Stromal cell of bone marrow (primary cell): Measurements from ENCODE around the gene NDUFB7.
A peak's percentile ranks its signal among the peaks of the same experiment; 100 is the strongest.
"Not testable (repeated sequence)": the region's sequence is repeated elsewhere in the genome, so short reads cannot be mapped to it uniquely, and the experiment has no call there.

Source experiments
- DNase-seq: peaks from one replicate; pipeline ENCODE4 v3.0.0-alpha.2; 2012; ENCODE audit warnings: low read depth

NDUFB7 gene

DNA sequence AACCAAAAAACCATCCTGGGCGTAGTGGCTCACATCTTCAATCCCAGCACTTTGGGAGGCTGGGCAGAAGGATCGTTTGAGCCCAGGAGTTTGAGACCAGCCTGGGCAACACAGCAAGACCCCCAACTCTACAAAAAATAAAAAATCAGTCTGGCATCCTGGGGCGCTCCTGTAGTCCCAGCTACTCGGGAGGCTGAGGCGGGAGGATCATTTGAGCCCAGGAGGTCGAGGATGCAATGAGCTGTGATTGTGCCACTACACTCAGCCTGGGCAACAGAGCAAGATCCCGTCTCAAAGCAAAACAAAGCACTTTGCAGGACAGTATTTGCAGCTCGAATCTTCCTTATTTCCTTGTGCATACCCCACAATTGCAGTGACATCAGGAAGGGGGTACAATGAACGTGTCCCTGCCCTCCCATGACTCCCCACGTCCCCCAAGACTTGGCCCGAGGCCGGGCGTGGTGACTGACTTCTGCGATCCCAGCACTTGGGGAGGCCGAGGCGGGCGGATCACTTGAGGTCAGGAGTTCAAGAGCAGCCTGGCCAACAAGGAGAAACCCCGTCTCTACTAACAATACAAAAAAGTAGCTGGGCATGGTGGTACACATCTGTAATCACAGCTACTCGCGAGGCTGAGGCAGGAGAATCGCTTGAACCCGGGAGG, 870 bp downstream of the NDUFB7 start:
- DNase-seq: no peak

DNA sequence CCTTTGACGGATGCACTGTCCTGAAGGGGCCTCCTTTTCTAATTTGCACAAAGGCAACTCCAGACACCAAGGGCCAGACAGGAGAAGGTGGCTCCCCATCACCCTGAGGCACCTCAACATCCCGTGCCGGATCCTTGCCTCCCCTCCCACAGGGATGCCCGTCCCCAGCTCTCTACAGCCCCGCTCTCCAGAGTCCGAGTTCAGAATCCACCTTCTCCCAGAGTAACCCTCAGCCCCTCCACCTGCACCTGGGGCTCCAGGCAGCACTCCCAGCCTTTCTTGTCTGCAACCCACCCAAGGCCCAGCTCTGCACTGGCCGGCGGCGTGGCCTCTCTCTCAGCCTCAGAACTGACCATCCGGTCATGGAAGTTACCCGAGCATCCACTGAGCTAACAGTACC, 4.8 kb downstream of the NDUFB7 start:
- DNase-seq: no peak

GRCh38 chr19:14566712-14567077, 5.2 kb downstream of the NDUFB7 start:
- no peak for DNase-seq

DNA sequence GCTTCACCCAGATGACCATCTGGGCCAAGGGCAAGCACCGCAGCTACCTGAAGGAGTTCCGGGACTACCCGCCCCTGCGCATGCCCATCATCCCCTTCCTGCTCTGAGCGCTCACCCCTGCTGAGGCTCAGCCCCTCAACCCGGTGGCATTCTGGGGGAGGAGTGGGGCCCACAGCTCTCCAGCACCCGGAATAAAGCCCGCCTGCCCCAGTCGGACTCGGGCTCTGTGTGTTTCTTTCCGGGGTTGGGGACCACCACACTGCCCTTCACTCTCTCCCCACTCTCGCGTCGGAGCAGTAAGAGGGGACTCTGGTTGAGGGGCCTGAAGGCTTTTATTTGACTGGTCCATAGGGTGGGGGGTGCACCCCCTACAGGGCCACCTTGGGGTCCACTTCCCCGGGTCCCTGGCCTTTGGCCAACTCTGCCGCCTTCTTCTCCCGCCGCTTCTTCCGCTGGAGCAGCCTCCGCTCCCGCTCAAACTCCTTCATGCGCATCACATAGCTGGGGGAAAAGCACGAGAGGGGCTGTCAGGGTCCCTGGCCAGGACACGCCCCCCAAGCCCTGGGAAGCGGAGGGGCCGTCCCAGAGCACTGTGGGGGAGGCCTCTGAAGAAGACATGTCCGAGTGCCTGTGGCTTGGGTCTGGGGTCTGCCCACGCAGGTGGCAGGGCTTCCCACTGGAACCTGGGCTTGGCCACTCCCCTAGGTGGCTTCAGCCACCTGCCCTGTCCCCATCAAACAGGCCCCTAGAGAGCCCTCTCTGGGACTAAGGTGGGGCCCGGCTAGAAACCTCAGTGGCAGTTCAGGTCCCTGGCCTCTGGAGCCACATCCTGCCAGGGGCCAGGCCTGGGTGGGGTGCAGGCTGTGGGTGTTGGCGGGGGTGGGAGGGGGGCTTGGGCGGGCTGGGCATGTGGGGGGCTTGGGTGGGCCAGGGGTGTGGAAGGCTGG, 5.8 kb downstream of the NDUFB7 start:
- DNase-seq: no peak

DNA sequence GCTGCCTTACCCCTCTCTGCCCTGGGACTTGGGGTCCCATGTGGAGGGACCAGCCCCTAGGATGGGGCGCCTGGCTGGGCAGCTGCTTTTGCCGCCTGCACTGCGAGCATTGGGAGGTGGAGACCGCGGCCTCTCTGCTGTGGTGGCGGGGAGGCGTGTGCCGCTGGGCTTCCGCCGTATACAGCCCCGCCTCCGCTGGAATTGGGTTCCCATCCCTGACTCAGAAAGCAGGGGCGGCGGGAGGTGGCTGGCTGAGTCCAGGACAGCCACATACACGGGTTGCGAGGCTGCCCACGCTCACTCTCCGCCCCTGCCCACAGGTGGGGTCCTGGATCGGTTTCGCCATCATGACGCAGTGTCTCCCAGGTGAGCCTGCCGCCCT, 6.6 kb downstream of the NDUFB7 start:
- no peak for DNase-seq

DNA sequence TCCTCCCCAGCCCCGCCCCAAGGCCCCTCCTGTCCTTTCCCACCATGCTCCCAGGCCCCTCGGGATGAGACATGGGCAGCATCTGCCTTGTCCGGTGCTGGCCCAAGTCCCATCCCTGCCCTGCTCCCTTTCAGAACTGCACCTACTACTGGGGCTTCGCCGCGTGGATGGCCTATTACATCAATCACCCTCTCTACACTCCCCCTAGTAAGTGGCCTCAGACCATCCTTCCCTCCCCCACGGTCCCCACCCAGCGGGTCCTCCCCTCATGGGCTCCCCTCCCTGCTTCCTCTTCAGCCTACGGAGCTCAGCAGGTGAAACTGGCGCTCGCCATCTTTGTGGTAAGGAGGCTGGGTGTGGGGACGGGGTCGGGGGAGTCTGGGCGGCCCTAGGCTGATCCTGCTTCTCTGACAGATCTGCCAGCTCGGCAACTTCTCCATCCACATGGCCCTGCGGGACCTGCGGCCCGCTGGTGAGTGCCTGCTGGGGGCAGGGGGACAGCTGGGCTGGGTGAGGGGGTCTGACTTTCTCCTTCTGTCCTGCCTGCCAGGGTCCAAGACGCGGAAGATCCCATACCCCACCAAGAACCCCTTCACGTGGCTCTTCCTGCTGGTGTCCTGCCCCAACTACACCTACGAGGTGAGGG, 7.1 kb downstream of the NDUFB7 start:
- DNase-seq: not testable (repeated sequence)

- DNase-seq: no peak
Observed at GRCh38 chr19:14563989-14564651, 7.7 kb downstream of the NDUFB7 start.

DNA sequence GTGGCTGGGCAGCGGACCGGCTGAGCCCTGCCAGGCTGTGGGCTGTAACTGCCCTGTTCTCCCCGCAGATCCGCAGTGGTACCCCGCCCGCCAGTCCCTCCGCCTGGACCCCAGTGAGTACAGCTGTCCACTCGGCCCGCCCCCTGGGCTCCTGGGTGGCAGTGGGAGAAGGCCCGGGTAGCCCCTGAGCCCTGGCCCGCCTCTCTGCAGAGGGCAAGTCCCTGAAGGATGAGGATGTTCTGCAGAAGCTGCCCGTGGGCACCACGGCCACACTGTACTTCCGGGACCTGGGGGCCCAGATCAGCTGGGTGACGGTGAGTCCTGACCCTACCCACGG, 8.3 kb downstream of the NDUFB7 start:
- DNase-seq: no peak

DNA sequence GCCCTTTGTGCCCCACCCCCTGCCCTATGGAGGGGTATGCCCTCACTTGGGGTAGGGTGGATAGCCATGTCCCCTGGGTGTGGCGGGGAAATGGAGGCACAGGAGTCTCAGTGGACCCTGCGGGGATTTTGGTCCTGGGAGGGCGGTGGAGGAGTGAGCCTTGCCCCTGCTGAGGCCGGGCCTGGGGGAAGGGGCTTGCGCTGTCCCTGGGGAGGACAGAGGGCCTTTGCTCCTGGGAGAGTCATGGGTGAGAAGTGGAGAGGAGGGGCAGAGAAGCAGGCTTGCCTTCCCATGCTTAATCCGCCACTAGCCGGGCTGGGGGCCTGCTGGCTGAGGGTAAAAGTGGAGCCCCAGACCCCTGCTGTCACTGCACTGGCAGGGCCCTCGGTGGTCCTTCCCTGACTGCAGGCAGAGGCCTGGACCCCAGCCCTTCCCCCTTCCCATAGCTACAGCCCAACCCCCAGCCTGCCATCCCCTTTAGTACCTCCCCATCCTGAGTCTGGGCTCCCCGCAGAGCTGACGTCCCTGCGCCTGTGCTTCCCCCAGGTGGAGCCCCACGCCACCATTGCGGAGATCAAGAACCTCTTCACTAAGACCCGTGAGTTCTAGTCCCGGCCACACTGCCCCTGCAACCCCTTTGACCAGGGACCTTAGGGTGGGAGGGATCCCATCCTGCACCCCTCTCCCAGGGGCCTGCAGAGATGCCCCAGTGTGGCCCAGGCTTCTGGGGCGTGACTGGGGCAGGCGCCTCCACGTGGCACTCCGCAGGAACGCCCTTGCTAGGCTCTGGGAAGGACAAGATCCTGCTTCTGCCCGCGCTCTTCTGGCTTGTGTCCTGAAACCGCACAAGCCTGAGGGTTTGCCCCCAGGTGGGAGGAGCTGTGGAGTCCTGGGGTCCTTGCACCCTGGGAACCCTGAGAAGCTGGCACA, 8.9 kb downstream of the NDUFB7 start:
- DNase-seq: no peak

DNA sequence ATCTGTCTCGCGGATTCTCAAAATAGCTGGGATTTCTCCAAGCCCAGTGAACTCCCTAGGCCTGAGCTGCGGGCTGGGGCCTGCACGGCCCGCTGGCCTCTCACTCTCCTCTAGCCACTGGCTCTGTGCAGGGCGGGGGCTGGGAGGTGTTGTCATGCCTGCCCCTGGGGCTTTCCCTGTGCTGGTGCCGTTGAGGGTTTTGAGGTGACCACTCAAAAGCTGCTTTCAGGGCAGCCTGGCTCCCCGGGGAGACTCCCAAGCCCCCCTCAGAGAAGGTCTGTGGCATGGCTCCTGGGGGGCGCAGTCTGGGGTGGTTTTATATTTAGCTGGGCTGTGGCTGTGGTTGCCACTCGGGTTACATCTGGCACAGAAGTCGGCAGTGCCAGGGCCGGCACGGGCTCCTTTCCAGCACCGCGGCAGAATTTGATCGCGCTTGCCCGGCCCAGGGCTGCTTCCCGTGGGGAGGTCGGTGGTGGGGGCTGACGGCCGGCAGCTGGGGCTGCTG, 10.0 kb downstream of the NDUFB7 start:
- peak; percentile 63 for DNase-seq

DNA sequence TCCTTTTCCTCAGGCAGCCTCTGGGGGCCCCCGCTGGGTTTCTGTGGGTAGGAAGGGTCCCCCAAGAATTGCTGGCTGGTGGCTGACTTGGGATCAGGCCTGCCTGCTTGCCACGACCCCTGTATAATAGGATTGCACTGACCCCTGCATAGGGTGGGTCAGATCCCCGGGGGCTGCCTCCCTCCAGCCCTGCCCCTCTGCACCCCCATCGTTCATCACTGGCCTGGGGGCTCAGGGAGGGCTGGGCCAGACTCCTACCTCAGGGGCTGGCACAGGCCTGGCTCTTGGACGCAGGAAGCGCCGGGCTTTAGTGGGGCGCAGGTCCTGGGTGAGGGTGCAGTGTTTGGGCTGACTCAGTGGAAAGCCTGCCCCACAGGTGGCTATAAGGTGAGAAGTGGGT, 10.6 kb downstream of the NDUFB7 start:
- DNase-seq: no peak

GRCh38 chr19:14560776-14561108, 11.1 kb downstream of the NDUFB7 start:
- DNase-seq: no peak

DNA sequence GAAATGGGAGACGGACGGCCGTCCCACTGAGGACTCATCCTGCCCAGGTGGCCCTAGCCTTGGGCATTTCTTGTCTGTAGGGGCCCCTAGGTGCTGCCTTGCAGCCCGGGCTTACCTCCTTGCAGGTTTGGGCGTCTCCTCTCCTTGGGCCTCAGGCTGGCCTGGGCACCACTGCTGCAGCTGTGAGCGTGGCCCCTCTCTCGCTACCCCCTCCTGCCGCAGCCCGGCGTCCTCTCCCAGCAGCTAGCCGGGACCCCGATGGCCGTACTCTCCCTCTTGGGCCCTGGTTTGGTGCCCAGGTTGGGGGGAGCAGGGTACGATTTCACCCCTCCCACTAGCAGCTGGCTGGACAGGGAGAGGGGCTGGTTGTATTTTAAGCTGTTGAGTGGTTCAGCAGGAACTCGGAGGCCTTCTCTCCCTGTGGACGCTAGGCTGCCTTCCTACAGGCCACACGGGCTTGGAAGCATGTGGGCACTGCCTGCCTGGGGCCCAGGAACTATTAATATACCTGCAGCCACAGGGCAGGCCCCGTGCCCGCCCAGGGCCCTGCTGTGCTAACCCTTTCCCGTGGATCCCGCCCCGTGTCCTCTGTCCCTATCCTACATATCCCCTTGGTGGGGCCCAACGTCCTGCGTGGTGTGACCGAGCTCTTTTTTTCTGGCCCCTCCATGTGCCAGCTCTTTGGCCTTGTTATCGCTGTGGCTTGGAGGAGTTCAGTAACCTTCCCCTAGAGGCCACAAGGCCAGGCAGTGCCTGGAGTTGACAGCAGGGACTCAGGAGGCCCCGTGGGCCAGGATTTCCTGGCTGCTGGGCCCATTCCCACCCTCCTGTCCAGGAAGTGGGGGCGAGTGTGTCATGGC, 11.7 kb downstream of the NDUFB7 start:
- no peak for DNase-seq

- no peak for DNase-seq
Observed at GRCh38 chr19:14558370-14559066, 13.3 kb downstream of the NDUFB7 start.

DNA sequence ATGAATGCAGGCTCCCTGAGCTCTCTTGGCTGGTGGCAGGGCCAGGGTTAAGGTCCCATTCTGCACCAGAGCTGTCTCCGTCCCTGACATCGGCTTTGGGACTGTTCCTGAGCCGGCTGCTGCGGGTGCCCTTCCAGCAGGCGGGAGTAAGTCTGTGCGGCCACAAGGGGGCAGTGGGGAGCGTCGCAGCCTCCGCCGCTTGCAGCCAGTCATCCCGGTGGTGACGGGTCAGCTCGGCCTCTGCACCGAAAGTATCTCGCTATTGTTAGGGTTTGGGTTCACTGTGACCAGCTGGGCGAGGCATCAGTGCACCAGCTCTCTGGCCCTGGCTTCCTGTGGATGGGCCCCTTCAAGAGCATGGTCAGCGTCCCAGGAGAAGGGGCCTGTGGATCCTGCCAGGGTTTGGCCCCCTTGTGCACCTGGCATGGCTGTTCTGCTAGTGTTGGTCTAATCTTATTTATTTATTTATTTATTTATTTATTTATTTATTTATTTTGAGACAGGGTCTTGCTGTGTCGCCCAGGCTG, 15.1 kb downstream of the NDUFB7 start:
- peak; percentile 53 for DNase-seq

DNA sequence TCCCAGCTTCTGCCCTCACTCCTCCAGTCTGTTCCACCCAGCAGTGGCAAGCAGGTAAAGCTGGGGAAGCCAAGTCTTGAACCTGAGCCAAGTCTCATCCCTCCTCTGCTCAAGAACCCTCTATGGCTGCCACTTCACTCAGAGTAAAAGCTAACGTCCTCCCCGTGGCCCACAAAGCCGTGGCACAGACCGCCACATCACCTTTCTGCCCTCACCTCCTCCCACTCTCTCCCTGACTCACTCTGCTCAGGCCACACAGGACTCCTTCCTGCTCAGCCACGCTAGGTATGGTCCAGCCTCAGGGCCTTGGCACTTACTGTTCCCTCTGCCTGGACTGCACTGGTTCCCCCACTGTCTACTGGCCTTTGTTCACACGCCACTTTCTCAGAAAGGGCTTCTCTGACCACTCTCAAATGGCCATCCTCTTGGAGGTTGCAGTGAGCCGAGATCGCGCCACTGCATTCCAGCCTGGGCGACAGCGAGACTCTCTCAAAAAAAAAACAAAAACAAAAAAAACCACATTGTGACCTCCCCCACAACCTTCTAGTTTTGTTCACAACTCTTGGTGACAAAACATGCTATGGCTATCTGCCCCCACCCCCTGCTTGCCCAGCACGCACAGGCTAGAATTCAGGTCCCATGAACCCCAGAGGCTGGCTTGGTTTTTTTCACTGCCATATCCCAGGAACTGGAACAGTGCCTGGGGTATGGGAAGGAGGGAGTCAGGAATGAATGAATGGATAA, 15.8 kb downstream of the NDUFB7 start:
- DNase-seq: no peak

GRCh38 chr19:14554382-14554812, 17.5 kb downstream of the NDUFB7 start:
- DNase-seq: no peak

DNA sequence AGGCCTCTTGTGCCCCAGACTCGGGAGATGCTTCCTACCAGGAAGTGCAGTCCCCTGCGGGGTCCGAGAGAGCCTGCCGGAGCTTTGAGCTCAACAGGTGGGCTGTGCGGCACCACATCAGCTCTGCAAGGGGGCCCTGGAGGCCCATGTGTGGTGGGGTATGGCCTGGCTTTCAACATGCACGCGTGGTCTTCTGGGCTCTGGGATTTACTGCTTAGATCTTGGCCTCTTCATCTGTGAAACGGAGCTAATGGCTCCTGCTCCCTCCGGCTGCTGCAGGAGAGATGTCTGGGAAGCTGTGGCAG, 18.0 kb downstream of the NDUFB7 start:
- no peak for DNase-seq
